Inflammatory macrophage (primary cell): ENCODE data around the gene PARP11.
"Not testable (repeated sequence)": the region's sequence is repeated elsewhere in the genome, so short reads cannot be mapped to it uniquely, and the experiment has no call there.

Source experiments
- DNase-seq, 2 donors: peaks; one replicate each; pipeline ENCODE4 v3.0.0-alpha.2; 2020 to 2022

The PARP11 gene

DNA sequence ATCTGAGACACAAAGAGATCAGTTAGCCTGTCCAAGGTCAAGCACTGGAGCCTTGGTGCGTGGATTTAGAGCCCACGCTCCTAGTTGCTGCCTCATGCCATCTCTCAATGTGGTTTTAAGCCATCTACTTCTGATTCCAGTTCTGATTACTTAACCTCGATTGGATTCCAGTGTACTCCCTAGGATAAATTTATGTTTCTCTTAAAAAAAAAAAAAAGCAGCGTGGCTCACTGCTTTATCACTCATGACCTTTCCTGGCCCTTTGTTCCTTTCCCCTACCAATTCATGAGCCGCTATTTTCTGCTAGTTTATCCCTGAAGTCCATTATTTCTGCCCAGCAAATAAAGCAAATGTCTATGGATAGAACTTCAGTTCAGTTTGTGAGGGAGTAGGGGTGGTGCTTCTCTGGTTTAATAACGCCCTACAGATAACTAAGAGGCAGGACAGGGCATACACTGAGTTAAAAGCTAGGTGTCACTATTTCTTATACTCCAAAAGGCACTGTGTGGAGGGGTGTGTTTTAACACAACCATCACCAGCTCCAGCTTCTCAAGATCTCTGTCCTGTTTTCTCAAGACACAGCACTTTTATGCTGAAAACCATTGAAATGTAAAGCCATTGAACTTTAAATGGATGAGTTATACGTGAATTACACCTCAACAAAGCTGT is 9.8 kb upstream of the PARP11 start:
- DNase-seq = peak; percentile 10 to 29

DNA sequence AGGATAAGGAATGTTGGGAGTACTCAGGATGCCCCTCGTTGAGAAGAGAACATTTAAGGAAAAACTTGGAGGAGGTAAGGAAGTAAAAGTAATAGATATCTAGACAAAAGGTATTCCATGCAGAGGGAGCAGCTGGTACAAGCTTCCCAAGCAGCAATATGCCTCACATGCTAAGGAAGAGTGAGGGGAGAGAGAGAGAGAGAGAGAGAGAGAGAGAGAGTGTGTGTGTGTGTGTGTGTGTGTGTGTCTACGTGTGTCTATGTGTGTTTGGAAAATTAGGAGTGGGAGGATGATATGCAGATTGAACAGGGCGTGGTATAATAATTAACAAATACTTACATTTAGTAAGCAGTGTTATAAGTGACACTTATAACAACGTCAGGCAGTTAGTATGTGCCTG is 9.2 kb upstream of the PARP11 start:
- DNase-seq = no peak

DNA sequence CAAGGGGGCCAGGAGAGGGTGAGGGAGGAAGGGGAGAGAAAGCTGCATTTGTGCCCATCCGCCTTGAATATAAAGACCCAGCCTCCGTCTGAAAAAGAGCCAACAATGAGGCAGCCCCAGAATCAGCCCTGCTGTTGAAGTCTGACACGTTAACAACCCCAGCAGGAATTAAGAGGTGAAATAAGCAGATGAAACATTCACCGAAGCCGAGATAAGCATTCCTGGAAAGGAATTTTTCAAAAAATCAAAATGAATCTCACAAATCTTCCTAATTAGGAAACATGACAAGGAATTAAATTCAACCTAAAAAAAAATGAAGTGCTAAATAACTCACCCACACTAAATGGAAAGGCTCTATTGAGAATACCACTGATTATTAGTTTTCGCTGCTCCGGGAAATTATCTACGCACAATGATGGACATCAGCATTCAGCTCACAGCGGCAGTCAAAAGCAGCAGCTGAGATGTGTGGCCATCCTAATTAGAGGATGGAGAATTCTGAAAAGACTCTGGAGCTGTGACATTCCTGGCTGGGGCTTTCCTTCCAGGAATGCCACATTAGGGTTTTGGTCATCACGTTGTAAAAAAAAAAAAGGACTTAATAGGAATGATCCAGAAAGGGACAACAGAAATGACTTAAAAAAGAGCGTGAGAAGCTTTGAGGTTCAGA is 8.2 kb upstream of the PARP11 start:
- DNase-seq = no peak

DNA sequence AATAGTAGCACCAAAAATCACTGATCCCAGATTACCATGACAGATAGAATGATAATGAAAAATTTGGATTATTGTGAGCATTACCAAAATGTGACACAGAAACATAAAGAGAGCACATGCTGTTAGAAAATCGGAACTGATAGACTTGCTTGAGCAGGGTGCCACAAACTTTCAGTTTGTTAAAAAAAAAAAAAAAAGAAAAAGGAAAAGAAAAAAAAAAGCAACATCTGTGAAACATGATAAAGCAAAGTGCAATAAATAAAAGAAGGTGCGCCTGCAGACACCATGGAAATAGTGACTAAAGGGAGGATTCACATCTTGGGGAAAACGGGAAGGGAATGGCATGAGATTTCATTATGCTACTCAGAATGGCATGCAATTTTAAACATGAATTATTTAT is 6.6 kb upstream of the PARP11 start:
- no peak for DNase-seq

DNA sequence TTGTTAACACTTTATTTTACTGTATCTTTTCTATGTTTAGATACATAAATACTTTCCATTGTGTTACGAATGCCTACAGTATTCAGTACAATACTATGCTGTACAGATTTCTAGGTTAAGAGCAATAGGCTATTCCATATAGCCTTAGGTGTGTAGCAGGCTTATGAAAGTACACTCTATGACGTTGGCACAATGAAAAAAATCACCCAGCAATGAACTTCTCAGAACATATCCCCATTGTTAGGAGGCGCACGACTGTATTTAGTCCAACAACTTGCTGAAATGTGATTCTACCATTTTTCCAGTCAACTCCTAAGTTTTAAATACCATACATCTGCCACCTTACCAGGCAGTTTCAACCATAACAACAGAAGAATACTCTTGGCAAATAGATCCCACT is 1.8 kb downstream of the PARP11 start:
- no peak for DNase-seq

DNA sequence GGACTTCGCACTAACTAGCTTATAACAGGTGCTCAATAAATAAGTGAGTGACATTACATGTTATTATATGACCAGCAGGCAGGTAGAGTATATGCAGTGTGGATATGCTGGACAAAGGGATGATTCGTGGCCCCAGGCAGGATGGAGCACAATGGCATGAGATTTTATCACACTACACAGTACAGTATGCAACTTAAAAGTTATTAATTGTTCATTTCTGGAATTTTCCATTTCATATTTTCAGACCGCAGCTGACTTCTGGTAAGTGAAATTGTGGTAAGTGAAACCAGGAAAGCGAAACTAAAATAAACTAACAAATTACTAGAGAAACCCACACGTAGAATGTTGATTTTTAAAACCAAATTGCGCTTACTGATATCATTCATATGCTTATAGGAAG is 3.3 kb downstream of the PARP11 start:
- no peak for DNase-seq

DNA sequence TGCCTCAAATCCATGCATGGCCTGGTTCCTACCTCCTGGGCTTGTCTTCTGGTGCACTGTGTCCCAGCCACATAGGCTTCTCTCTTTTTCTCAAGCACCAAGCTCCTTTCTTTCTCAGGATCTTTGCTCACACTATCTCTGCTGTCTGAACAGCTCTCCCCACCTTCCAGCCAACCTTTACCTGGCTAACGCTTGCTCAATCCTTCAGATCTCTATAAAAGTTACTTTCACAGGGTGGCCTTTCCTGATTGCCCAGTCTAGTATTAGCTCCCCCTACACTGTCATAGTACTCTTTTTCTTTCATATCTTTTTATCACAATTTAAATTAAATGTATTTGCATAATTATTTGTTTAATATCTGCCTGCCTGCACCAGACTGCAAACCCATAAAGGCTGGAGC is 3.8 kb downstream of the PARP11 start:
- DNase-seq = no peak

DNA sequence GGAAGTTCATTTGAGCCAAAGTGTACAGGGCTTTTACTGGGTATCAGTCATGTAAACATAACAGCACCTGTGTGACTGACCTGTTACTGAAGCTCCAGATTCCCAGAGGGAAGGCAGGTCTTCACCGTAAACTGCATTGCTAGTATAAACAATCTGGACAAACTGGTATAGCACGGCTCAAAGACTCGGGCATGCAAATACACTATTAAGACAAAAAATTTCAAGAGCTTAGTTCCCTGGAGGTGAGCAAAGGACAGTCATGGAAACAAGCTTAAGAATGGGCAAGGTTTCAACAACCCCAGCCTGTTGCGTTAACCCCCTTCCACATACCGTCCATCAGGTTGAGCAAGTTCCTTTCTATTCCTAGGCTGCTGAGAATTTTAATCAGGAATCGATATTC is 9.4 kb downstream of the PARP11 start:
- no peak for DNase-seq

DNA sequence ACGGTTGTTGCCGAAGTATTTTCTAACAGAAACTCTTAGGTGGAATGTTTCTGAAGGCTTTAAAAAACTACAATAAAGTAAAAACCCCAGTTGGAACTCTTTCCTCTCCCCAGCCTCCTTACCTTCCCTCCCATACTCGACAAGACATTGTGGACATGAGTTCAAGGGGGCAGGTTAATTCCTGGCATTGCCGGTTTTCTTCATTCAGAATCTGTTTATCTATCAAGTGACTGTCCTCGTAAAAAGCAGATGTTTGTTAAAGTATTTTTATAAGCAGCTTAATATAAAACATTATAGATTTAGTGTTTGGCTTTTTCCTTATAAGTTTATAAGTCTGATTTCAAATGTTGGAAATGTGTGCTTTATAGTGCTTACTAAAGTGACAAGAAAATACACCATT is 30.7 kb downstream of the PARP11 start:
- no peak for DNase-seq

DNA sequence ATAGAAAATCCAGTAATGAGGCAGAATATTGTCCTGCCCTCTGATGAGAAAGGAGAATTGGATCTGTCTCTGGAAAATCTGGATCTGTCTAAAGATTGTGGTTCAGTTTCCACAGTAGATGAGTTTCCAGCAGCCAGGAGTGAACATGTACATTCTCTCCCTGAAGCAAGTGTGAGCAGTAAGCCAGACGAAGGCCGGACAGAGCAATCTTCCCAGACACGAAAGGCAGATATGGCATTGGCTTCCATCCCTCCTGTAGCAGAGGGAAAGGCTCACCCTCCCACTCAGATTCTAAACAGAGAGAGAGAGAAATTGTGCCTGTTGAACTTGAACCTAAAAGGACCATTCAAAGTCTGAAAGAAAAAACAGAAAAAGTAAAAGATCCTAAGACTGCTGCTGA is 31.4 kb downstream of the PARP11 start:
- no peak for DNase-seq

DNA sequence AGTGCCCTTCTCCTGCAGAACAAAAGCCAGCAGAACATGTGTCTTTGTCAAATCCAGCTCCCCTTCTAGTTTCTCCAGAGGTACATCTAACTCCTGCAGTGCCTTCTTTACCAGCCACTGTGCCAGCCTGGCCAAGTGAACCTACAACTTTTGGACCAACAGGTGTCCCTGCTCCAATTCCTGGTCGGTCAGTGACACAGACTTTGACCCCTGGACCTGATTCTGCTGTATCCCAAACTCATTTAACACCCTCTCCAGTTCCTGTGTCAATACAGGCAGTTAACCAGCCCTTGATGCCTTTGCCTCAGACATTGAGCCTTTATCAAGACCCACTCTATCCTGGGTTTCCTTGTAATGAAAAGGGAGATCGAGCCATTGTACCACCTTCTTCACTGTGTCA is 32.4 kb downstream of the PARP11 start:
- not testable (repeated sequence) for DNase-seq

DNA sequence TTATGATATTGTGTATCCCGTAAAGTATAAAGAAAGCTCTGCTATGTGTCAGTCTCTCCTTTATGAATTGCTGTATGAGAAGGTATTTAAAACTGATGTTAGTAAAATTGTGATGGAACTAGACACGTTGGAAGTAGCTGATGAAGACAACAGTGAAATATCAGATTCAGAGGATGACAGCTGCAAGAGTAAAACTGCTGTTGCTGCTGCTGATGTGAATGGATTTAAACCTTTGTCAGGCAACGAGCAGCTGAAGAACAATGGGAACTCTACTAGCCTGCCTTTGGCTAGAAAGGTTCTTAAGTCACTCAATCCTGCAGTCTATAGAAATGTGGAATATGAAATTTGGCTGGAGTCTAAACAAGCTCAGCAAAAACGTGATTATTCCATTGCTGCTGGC is 33.5 kb downstream of the PARP11 start:
- not testable (repeated sequence) for DNase-seq

DNA sequence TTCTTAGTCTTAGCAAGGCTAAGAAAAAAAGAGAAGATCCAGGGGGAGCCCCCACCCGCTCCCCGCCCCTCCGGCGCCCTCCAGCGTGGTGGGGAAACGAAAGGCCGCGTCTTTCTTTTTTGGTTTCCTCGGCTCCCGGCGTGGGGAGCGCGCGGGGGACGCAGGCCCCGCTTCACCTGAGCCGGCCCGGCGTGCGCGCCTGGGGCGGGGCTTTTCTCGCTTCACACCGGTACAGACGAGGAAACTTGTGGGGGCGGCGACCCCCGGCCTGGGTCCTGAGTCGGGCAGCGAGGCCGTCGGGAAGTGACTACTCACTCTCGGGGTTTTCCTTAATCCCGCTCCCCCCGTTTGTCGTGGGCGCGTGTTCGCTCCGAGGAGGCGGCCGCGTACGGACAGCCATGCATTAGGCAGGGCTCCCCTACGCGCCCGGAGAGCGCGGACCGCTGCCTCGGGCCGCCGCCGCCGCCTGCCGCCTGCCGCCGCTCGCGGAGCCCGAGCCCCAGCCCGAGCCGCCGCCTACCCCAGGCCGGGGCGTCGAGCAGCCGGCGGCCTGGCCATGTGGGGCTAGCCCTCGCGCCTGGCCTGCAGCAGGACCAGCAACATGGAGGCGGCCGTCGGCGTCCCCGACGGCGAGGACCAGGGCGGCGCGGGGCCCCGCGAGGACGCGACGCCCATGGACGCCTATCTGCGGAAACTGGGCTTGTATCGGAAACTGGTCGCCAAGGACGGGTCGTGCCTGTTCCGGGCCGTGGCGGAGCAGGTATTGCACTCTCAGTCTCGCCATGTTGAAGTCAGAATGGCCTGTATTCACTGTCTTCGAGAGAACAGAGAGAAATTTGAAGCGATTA is 34.3 kb downstream of the PARP11 start:
- DNase-seq = peak in 1 of 2 donors; percentile 3

DNA sequence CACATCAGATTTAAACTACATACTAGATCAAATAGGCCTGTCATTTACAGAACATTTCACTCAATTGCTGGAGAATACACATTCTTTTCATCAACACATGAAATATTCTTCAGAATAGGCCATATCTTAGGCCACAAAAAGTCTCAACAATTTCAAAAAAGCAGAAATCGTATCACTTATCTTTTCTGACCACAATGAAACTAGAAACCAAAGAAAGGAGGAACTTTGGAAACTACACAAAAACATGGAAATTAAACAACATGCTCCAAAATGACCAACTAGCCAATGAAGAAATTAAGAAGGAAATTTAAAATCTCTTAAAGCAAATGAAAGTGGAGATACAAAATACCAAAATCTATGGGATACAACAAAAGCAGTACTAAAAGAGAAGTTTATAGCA is 35.1 kb downstream of the PARP11 start:
- peak; percentile 20 to 67 for DNase-seq

DNA sequence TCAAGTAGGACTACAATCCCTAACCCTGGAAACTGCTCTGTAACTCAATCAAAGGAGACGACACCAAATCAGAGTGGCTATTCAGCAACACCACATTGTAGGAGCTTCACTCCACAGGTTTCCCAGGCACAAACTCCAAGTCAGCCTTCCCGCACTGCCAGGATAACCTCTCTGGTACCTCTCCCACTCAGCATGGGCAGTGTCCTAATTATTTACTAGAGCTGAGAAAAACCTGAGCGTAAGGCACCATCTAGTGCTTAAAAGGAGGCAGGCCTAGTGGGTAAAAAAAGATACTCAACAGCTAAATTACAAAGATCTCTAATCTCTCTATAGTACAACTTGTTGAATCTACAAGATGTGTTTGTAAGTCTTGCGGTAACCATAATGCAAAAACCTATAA is 36.1 kb downstream of the PARP11 start:
- no peak for DNase-seq

DNA sequence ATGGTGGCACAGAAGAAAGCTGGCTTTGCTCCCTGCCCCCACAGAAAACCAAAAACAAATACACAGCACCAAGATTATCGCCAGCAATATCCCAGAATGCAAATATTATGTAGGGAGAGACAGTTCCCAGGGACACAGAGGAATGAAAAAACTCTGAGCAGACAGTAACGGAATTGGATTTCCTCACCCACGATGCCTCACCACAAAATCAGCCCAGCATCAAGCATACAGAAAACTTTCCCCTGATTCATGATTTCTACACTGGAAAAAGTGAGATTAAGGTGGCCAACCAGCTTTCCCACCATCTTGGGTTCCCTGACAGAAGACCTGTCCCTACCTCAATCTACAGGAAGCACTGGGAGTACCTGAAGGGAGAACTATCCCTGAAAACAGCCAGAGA is 36.6 kb downstream of the PARP11 start:
- DNase-seq = no peak

DNA sequence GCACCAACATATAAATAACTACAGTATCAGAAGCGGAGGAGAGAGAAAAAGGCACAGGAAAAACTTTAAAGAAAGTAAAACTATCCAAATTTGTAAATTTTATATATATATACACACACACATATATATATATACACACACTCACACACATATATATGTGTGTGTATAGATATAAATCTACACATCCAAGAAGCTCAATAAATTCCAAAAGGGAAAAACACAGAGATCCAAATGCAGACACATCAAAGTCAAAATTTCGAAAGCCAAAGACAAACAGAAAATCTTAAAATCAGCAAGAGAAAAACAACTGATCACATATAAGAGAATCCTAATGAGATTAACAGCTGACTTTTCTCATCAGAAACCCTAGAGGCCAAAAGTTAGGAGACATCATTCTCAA is 37.3 kb downstream of the PARP11 start:
- no peak for DNase-seq

DNA sequence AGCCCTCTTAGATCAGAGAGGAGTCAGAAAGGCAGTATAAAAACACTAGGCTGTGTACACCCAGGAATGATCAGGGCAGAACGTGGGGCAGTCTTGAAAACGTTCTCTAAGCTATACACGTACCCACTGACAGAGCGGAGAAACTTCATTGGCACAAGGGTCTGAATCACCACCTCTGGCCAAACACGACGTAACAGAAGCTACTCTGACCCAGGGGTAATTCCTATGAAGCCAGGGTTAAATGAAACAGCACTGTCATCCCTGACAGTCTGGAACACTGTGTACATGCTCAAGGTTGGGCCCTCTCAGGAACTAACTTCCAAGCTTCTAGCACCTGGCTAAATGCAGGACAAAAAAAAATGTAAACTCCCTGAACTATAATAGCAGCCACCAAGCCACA is 38.4 kb downstream of the PARP11 start:
- no peak for DNase-seq

DNA sequence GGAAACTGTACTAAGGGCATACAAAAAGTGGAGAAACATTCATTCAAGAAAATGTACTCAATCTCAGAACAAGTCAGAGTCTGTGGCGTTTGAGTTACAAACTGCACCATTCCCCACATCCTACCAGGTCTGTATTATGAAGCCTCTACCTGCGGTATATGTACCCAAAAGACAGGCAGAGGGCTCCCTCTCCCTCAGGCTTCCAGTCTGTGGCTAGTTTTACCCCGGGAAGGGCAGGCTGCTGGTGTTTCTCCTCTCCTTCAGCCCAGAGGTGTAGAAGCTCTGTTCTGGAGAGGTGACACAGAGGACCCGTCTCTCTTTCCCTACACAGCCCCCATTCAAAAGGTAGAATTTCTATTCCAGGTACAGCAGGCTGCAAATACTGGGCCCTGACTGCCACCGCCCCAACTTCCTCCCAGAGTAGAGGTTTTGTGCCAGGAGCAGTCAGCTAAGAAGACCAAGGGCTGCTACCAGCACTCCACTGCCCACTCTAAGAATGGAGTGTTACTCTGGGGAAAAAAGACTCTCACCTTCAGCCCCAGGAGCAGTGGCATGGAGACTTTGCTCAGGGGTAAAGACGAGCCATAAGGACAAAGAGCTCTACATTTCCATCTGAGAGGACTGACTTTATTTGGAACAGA is 39.4 kb downstream of the PARP11 start:
- DNase-seq = no peak

DNA sequence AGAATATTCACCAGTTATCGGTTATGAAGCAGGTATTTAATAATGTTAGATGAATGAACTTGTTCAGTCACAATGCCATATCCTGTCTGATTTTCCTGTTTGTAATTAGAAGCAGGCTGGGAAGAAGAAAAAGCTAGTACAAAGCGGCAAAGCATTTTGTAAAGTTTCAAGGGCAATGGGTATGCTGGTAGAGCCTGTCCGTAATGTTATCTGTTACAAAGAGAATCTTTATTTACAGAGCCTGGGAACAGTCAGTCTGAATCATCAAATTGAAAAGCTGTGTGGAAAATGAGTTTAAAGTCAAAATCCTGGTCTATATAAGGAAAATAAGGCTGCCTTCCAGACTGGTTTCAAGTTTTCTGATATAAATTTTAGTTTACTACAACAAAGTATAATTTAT is 40.5 kb downstream of the PARP11 start:
- no peak for DNase-seq

DNA sequence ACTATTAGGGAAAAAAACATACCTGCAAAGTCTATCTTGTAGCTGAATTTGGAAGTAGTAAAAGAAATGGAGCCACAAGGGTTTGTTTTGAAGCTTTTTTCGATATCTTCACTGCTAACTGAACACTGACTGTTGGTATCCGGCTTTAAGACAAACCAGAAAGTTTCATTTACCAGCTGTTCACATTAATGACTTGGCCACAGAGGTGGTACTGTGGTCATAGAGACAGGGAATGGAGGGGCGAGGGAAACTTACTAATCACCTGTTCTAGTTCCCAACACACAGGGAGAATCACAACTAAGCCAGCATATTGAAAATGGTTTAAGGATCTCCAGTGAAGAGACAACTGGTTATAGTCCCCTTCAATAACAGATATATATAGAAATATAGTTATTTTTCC is 44.3 kb downstream of the PARP11 start:
- DNase-seq = no peak

DNA sequence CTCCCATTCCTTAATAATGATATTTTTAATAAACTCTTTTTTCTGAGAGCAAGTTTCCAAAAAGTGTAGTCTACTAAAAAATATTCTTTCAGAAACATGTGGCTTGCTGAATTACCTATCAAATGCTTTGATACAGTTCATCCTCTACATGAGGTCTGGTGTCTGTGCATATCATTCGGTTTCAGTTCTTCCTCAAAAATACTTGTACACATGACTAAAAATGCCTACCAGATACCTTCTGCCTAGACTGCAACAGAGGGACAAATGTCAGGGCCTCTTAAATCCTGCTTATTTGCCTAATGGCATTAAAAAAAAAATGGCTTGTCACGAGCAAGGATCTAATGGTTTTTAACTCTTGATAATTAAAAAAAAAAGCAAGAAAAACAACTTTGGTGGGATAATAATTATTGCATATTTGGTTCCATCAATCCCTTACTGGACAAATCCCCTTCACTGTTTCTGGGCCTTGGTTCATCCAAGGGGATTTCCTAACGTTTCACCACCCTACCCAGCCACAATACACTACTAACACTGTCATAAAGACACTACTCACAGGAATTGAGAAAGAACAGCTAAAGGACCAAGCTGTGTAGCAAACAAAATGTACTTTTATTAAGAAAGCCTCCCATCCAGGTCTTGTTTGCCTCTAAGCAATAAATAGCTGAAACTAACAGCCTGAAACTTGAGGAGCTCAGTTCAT is 45.7 kb downstream of the PARP11 start:
- no peak for DNase-seq

DNA sequence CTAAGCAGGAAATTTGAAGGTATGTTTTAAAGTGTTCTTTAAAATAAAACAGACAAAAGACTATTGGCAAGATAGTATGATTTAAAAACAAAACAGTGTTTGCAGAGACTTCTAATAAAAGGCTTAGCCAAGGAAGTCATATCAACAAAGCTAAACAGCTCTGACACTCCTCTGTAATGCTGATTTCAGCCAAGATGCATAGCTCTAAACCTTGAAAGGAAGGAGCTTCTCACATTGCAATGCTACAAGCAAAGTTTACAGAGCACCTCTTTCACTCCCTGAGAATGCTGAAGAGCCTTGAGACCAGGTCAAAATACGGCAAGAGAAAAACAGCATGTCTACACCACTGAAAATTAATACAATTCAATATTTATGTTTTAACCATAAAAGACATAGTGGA is 51.8 kb downstream of the PARP11 start:
- no peak for DNase-seq
